GM18858 (cell line): ENCODE data around the gene TTLL10.

ENCODE experiments used
- ATAC-seq: cut with Tn5 transposase; IDR thresholded peaks from one replicate; pipeline ENCODE4 v1.9.1; 2021; ENCODE audit not compliant: unreplicated experiment

Gene TTLL10

GRCh38 chr1:1217621-1218523 is 44.2 kb downstream of the TTLL10 start:
- ATAC-seq: no peak

- no peak for ATAC-seq
These were observed 45.0 kb downstream of the TTLL10 start for GRCh38 chr1:1218524-1219200.

GRCh38 chr1:1219341-1219740 is 45.7 kb downstream of the TTLL10 start:
- no peak for ATAC-seq

GRCh38 chr1:1220197-1220596 is 46.5 kb downstream of the TTLL10 start:
- ATAC-seq: no peak

- ATAC-seq: no peak
These were observed 48.4 kb downstream of the TTLL10 start for GRCh38 chr1:1221887-1222574.

- ATAC-seq: no peak
These were observed 49.0 kb downstream of the TTLL10 start for GRCh38 chr1:1222575-1223225.

GRCh38 chr1:1223321-1223720 is 49.6 kb downstream of the TTLL10 start:
- no peak for ATAC-seq

GRCh38 chr1:1223891-1224290 is 50.2 kb downstream of the TTLL10 start:
- no peak for ATAC-seq

GRCh38 chr1:1225238-1225845 is 51.7 kb downstream of the TTLL10 start:
- no peak for ATAC-seq

GRCh38 chr1:1225913-1226312 is 52.2 kb downstream of the TTLL10 start:
- no peak for ATAC-seq

- no peak for ATAC-seq
These were observed 53.1 kb downstream of the TTLL10 start for GRCh38 chr1:1226566-1227362.

GRCh38 chr1:1227386-1227785 is 53.7 kb downstream of the TTLL10 start:
- ATAC-seq: no peak

- ATAC-seq: no peak
These were observed 54.5 kb downstream of the TTLL10 start for GRCh38 chr1:1228187-1228586.

GRCh38 chr1:1228596-1229321 is 55.1 kb downstream of the TTLL10 start:
- no peak for ATAC-seq

- no peak for ATAC-seq
These were observed 56.1 kb downstream of the TTLL10 start for GRCh38 chr1:1229770-1230169.

GRCh38 chr1:1230656-1231399 is 57.1 kb downstream of the TTLL10 start:
- no peak for ATAC-seq

GRCh38 chr1:1231400-1232207 is 57.9 kb downstream of the TTLL10 start, which contains the start of gene SDF4:
TSS of gene SDF4 (minus strand) at chr1:1232001. CDS start at chr1:1228772, 3,229 bp downstream.
- peak; percentile 73 for ATAC-seq
